Inflammatory macrophage treated with lipopolysaccharide for 1 hour (primary cell): Measurements from ENCODE around the gene OR4B1.

Experiments
- DNase-seq, 2 donors: peaks; one replicate each; pipeline ENCODE4 v3.0.0-alpha.2; 2020 to 2022

OR4B1 gene

DNA sequence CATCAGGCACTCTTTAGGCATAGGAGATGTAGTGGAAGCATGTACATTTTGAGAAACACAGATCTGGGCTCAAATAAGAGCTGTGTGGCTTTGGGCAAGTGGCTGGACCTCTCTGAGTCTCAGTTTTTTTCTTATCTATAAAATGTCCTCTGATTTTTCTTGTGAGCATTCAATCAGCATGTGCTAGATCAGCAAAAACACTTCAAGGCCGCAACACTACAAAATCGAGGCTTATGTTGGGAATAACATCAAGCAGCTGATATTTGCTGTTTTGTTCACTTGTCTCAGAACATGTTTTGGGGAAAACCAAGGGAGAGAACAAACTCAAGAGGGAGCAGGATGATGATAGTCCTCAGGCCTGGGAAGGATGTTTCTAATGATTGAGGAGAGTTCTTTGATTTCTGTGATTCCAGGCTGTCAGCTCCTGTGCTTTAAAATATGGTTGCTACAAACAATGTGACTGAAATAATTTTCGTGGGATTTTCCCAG lies 46.9 kb downstream of the OR4B1 start, which contains the start of gene OR4X1:
TSS of gene OR4X1 (plus strand) at position 439 of the 489 bp plus-strand sequence. CDS start at position 439, 0 bp downstream.
- DNase-seq, result no peak
